ENCODE measurements around the gene AMELY. TPM values are rescaled to one million over a fixed set of nuclear protein-coding genes. Genes with fewer than 3 reads are reported as not detected.

Gene AMELY
- not detected for total RNA-seq

GRCh38 chrY:6911253-6911881 lies at the start of gene AMELY:
TSS of gene AMELY (minus strand) at chrY:6911752. CDS start at chrY:6872608, 39,144 bp downstream.
- no peaks in the 10 kb centered on the region for H3K9me3 ChIP-seq
- H3K27me3 ChIP-seq, result no peaks in the 10 kb centered on the region
- no peaks in the 10 kb centered on the region for H3K36me3 ChIP-seq
- no peak for DNase-seq (ENCODE audit: low spot score in 2 of 2)
- no peak within 1 kb of the TSS for H3K27ac ChIP-seq
- intact Hi-C loops (cut with DNase I), result no loop called here
- H3K4me1 ChIP-seq, result no peaks in the 10 kb centered on the region
- no peak within 1 kb of the TSS for H3K4me3 ChIP-seq
- TF ChIP-seq CTCF (IDR thresholded peaks at IDR 0.05), result no peak

GRCh38 chrY:6949947-6950346 lies 38.4 kb upstream of the AMELY start:
- intact Hi-C loops (cut with DNase I), result no loop called here
- Histone ChIP-seq H3K36me3 (no peaks in the 10 kb centered on the region), H3K4me1 (no peaks in the 10 kb centered on the region), H3K27ac (no peak overlapping the region), H3K4me3 (no peak overlapping the region), H3K9me3 (no peaks in the 10 kb centered on the region), H3K27me3 (no peaks in the 10 kb centered on the region)
- DNase-seq (ENCODE audit: low spot score in 2 of 2), result no peak
- no peak for TF ChIP-seq CTCF (IDR thresholded peaks at IDR 0.05)

GRCh38 chrY:6948378-6948777 lies 36.8 kb upstream of the AMELY start:
- Histone ChIP-seq H3K36me3 (no peaks in the 10 kb centered on the region), H3K27ac (no peak overlapping the region), H3K27me3 (no peaks in the 10 kb centered on the region), H3K9me3 (no peaks in the 10 kb centered on the region), H3K4me1 (no peaks in the 10 kb centered on the region), H3K4me3 (no peak overlapping the region)
- TF ChIP-seq CTCF (IDR thresholded peaks at IDR 0.05), result no peak
- DNase-seq (ENCODE audit: low spot score in 2 of 2), result no peak
- intact Hi-C loops (cut with DNase I), result no loop called here

GRCh38 chrY:6947695-6948094 lies 36.1 kb upstream of the AMELY start:
- intact Hi-C loops (cut with DNase I), result no loop called here
- TF ChIP-seq CTCF (IDR thresholded peaks at IDR 0.05), result no peak
- Histone ChIP-seq H3K36me3 (no peaks in the 10 kb centered on the region), H3K27me3 (no peaks in the 10 kb centered on the region), H3K4me3 (no peak overlapping the region), H3K9me3 (no peaks in the 10 kb centered on the region), H3K27ac (no peak overlapping the region), H3K4me1 (no peaks in the 10 kb centered on the region)
- no peak for DNase-seq (ENCODE audit: low spot score in 2 of 2)

- no peak for DNase-seq (ENCODE audit: low spot score in 2 of 2)
- Histone ChIP-seq H3K4me3 (no peak overlapping the region), H3K27ac (no peak overlapping the region), H3K27me3 (no peaks in the 10 kb centered on the region), H3K36me3 (no peaks in the 10 kb centered on the region), H3K9me3 (no peaks in the 10 kb centered on the region), H3K4me1 (no peaks in the 10 kb centered on the region)
- TF ChIP-seq CTCF (IDR thresholded peaks at IDR 0.05), result no peak
- intact Hi-C loops (cut with DNase I), result no loop called here
Measured at GRCh38 chrY:6935497-6935896, 23.9 kb upstream of the AMELY start.

Measured in ascending aorta (tissue), 2 donors.